ENCODE data around the gene IFT43.

The IFT43 gene

DNA sequence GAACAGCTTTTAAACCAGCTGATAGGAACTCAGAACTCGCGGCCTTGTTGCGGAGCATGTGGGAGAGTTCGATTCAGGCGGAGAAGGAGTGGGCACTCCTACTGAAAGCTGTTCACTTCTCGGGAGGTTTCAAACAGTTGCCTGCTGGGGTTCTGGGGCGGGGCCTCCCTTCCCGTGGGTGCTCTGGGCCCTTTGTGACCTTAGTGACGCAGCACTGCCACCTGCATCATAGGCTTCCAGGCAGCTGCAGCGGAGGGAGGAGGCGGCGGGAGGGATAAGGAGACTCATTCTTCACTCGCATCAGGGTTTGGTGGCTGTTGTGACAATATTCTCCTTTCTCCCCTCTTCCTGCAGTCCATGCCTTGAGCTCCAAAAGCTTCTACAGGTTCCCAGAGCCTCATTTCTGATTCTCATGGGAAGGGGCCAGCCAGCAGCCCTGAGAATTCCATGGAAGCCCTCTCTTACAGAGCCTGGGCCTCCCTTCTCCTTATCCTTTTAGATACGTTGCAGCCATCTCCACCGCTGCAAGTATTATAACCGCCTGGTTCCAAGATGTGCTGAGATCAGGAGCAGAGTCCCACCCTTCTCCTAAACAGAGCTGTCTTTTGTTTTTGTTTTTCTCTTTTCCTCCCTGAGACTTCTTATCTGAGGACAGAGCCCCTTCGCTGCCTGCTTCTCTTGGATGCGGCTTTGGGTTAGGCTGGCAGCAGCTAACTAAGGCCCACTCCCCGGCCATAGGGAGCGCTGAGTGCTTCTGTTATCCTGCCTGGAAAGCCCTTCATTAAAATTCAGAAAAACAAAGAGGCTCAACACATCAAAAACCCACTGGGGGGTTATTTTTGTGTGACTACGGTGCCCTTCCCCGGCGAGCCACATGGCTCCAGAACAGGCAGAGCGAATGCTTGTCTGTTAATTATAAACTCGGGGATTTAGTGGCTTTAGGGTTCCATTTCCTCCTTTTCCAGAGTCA lies 98.5 kb downstream of the IFT43 start:
- DNase-seq = no peak

DNA sequence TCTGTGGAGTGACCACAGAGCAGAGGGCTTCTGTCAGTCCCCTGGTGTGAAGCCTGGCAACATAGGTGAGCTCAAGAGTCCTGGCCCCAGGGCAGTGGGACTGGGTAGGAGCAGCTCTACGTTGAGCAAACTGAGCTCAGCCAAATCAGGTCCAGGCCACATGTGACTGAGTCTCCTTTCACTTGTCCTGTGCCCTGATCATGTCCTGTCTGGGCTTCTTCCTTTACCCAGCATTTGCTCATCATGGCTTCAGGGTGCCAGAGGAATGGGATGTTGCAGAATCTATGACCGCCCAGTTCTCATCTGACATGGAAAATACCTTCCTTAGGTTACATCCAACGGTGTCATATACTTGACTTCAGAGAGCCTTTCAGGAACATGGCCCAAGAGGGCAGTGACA lies 99.8 kb downstream of the IFT43 start:
- no peak for DNase-seq

DNA sequence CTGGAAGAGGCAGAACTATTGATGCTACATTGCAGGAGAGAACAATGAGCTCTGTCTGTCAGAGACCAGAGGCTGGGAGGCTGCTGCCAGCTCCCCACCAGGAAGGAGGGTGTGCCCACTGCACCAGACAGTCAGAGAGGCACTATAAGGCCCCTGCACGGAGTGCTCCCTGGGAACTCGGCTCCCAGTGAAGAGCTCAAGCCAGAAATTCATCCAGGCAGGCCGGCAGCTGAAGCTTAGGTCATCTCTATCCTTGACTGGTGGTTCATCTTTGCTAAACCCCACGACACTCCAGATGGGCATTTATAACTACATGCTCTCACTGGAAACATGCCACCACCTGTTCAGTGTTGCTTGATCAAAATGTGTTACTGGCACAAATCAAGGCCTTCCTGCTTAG lies 101.1 kb downstream of the IFT43 start:
- DNase-seq = no peak

DNA sequence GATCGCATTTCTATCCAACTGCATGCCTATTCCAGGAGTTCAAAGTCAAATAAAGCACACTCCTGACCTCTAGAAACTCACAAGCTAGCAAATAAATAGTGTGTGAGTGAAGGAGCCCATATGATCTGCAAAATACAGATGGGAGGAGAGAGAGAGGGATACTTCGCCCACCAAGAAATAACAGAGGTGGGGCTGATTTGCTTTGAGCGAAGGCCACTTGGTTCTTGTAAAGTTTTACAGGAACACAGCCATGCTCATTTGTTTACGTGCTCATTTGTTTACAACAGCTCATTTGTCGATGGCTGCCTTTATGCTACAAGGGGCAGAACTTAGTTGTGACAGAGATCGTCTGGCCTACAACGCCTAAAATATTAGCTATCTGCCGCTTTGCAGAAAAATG lies 102.8 kb downstream of the IFT43 start:
- no peak for DNase-seq

DNA sequence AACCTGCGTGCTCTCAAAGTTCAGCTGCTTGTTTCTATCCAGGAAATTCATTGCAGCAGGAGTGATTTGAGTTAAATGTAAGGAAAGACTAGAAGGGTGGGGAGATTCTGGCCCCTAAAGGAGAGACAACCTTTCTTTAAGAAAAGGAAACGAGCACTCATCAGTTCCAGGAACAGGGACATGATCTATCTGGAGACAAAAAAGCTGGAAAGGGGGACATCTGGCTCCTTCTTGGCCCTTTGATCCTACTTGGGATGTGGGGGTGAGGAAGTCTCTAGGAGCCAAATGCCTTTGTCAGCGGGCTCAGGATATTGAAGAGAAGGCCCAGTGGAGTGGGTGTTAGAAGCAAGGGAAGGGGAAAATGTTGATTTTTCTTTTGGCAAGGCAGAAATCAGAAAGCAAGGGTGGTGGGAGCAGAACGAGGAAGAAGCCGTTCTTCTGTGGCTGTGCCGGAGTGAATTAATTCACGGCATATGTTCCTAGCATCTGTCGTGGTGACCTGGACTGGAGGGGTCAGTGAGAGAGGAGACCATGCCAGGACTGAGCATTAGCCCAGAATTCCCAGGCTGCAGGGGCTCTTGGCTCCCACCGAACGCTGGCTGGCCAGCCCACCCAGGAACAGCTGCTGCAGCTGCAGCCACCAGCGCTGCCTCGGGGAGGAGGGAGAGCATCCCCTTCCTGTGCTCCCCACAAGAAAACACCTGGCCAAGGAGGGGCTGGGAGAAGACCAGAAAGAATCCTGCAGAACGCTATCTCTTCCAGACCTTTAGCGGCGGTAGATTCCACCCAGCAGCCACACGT lies 103.4 kb downstream of the IFT43 start:
- no peak for DNase-seq

DNA sequence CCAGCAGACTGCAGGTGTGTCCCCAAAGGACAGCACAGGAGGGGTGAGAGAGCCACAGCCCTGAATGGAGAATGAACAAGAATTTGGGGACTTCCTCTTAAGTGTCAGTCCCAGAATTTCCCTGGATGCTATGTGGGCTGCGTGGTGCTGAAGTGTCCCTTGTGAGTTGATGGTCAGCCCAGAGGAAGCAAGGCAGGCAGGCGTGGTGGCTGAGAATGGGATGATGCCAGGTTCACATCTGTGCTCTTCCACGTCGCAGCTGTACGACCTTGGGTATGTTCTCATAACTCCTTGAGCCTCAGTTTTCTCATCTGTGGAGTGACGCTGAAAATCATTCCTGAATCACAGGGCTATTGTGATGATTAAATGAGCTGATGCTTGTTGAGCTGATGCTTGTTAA lies 104.0 kb downstream of the IFT43 start:
- no peak for DNase-seq

DNA sequence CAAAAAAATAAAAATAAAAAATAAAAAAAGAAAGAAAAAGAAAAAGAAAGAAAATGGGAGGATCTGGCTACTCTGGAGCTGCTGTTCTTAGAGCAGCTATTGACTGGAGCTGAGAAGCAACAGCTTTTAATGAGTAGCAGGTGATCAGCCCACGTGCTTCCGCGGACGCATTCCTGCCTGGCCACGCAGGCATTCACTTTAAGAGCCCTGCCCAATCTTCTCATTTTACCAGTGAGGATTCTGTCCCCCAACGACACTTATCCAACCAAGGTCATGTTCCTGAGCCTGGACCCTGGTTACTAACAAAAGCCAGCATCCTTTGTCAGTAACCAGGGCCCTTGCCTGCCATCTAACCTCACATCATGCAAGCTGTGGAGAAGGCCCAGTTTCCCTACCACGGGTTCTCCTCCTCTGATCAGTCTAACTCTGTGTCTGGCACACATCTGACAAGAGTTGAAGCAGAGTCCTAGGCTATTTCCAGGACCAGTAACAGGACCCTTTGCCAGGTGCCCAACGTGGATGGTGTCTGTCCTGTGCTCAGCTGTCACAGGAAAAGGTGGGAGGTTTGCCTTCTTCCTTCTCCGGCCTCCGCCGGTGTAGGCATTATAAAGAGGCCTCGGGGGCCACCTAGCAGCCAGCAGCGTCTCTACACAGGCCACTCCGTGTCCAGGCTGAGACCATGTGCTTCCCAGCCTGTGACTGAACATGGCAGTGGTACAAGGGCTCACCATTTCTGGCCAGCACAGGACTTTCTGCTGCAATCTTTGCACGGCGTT lies 105.2 kb downstream of the IFT43 start:
- DNase-seq = no peak

DNA sequence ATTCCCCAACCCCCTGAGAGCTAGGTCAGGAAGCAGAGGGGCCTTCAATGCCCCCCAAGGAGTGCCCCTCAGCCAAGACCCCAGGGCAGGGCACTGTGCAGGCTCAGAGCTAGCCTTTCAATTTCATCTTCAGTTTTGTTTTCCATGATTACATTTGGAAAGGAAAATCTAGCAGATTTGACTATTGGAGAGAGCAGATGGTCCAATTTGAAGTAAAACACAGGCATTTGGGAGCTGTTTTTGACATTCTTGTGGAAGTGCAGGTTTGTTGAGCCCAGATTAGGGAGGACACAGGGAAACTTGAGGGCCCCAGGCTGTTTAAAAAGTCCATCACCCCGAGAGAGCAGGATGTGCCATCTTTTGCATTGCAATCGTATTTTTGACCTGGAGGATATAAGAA lies 107.5 kb downstream of the IFT43 start:
- no peak for DNase-seq

DNA sequence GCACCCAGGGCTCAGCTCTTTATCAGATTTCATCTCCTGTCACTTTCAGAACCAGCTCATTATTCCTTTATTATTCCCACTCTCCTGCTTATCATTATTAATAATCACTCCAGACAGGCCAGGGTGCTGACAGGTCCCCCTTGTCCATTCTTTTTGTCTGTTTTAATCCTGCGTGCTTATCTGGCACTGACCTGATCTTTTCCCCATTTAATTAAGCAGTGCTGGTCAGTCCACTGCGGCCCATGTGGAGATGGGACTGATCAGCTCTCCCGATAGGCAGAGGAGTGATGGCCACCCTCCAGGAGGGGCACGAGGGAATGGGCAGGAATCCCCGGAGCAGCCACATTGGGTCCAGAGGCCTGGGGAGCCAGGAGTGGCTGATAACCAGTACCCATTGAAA lies 110.7 kb downstream of the IFT43 start:
- no peak for DNase-seq

DNA sequence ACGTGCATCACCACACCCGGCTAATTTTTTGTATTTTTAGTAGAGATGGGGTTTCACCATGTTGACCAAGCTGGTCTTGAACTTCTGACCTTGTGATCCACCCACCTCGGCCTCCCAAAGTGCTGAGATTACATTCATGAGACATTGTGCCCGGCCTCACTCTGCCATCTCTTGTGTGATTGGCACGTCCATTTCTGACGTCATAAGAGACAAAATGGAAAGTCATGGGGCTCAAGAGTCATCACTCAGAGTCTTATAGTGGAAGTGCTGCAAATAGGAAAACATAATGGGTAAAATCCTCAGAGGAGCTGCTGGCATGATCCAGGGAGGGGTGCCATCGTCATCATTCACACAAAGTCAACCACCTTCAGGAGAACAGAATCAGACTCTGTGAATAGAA lies 112.0 kb downstream of the IFT43 start:
- DNase-seq = no peak

DNA sequence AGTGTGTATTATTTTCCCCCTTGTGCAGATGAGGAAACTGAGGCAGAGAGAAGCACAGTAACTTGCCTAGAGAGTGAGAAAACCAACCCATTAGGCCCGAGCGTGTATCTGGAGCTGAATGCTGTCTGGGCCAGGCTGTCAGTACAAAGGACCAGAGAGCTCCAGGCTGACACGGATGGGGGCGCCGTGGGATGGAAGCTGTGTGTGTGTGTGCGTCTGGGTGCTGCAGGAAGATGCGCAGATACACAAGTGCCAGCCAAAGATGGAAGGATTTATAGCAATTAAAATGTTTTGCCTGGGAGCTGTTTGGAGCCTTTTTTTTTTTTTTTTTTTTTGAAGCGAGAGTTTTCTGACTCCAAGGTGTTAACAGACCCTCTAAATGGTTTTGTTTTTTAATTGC lies 112.5 kb downstream of the IFT43 start:
- DNase-seq = no peak

DNA sequence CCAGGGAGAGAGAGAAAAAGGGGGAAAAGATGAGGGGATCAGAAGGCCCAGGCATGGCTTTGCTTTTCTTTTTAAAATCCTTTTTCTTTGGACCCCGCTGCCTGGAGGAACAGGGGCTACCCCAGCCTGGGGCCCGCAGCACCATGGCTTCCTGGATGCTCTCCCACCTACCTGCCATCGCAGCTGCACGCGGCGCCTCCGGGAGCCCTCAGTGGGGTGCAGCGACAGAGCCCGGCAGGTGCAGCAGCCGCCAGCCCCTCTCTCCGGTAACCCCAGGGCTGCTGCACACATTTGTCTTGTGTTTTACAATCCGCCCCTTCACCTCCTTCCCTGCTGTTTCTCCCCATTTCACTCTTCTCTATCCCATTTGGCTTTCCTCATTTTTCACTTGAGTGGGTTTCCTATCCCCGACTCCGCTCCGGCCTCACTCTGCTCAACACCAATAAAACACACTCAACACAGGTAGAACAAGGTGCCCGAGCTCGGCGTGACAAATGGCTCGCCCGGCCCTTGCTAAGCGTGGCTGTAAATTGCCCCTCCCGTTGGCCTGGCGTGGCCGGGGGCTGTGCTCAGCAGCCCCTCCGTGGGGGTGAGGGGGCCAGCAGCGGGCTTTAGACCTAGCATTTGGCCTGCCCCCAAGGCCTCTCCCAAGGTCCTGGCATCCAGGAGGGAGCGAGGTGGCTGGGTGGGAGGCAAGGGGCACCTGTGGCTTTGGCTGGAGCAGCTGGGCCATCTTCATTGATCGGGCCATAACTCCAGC lies 113.5 kb downstream of the IFT43 start:
- DNase-seq = no peak

DNA sequence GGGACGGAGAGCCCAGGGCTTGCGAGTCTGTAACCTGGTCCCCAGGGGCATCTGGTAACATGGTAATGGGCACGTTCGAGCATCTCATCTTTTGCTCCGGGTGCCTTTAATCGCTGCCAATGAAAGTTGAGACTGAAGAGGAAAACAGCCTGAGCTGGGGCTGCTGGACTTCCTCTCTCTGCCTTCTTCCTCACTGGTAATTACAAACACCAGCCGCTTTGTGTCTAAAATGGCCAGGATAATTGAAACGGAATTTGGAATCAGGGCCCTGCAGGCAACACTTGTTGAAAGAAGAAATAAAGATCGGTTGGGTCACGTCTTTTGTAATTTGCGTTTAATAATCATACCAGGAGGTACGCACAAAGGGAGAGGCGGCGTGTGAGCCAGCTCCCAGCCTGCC lies 114.7 kb downstream of the IFT43 start:
- DNase-seq = no peak

DNA sequence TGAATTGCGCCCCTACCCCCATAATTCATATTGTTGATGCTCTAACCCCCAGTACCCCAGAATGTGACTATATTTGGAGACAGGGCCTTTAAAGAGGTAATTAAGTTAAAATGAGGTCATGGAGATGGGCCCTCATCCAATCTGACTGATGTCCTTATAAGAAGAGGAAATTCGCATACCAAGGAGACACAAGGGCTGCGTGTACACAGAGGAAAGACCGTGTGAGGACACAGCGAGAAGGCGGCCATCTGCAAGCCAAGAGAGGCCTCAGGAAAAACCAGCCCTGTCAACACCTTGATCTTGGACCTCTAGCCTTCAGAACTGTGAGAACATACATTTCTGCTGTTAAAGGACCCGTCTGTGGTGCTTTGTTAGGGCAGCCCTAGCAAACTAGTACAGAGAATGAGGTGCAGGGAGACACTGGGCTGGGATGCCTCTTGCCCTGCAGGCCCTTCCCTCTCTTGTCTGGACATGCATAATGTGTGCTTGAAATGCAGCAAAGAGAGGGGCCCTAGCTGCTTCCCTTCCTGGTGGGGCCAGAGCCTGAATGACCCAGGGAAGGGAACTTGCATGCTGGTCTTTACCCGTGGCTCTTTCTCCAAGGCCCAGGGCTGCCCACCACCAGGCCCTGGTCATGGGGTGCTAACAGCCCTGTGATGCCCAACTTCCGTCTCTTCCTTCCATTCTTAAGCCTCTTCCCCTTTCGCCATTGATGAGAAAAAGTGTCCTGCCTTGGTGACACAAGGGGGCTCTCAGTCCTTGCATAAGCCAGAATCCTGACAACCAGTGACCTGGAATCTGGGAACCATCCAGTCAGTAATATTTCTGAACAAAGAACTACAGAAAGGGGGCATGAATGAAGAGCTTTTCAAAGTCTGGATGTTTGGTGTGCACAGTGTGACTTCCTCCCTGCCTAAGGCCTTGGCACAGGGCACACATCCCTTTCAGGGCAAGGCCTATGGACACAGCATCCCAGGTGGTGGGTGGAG lies 116.1 kb downstream of the IFT43 start:
- DNase-seq = no peak

DNA sequence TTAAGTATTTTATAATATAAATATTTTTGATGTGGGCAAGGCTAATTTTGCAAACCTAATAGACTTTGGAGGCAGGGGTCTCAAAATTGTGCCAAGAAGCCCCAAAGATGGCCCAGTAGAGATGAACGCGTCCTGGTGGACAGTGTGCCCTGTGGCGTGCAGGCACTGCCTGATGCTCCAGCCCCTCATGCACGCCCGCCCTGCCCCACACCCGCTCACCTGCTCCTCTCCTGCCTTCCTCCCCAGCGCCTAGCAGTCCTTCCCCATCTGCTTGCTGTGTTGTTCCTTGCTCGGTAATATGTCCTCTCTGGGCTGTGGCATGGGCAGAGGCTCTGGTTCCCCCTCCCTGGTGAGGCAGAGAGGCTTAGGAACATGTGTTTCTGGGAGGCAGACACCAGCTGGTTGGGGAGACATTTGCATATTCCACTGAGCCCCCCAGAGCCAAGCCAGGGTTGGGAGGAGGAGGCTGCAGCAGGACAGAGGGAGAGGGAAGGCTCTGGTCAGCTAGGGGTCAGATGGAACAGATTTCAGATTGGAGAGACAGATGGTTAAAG lies 119.3 kb downstream of the IFT43 start:
- DNase-seq = no peak

DNA sequence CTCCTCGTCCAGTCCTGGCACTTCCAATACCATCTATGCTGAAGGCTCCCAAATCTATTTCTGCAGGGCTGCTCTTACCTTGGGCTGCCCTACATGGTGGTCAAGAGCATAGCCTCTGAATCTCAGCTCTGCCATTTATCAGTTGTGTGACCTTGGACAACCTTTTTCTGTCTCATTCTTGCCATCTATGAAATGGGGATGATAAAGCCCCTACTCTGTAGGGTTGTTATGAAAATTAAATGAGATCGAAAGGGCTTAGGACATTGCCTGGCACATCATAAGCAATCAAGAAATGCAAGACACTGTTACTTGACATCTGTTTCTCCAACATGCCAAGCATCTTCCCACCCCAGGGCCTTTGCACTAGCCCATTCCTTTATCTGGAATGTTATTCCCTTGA lies 120.6 kb downstream of the IFT43 start:
- DNase-seq = no peak

DNA sequence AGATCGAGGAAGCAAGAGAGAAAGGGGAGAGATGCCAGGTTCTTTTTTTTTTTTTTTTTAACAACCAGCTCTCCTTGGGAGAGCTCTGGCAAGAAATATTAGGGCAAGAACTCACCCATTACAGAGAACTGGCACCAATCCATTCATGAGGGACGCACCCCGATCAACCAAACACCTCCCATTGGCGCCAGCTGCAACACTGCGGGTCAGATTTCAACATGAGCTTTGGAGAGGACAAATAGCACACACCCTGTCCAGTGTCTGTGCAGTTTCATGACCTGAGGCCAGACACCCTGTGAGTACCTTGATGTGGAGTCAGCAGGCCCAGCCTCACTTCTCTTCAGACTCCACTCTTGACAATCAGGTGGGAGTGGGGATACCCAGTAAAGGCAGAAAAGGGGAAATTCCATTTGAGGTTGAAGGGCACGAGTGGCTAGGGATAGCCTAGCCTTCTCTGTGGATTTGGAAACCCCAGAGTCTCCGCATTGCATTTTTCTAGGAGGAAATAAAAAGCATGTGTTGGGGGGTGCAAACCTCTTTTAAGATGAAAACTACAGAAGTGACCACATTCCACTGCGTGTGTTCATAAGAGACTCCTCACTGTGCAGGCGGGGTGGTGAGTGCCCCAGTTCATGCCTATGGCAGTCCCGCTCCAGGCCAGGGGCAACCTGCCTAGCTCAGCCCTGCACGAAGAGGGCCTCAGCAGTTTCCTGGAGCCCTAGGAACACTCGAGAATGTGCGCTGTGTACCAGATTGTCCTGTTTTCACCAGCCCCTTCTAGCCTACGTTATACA lies 123.7 kb downstream of the IFT43 start:
- DNase-seq = no peak

DNA sequence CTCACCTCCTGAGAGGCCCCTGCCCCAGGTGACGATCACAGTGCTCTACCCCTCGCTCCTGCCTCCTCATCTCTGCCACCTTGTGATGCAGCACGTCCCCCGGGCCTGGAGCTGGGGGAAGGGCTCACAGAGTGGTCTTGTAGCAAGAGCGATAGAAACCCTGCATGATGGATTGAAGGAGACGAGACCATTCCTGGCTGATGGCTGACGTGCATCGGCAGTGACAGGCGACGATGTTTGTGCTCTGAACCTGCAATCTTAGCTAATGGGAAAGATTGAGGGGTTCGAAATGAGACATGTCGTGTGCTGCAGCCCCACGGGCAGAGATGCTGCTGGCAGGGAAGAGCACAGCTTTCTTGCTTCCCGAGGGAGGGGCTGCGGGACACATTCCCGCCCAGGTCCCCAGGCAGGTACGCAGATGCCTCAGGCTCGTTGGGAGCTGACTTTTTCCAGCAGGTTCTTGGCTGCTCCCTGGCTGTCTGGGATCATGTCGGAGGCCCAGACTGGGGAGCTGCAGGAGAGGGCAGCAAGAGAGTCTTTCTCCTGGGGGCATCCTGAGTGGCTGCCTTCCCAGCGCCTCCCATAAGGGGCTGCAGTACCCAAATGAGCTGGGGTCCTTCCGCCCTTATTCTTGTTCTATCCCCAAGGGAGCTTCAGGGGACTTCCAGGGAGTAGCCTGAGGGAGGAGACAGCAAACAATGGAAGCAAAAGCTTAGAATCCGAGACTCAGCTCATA lies 127.5 kb downstream of the IFT43 start:
- DNase-seq = no peak

DNA sequence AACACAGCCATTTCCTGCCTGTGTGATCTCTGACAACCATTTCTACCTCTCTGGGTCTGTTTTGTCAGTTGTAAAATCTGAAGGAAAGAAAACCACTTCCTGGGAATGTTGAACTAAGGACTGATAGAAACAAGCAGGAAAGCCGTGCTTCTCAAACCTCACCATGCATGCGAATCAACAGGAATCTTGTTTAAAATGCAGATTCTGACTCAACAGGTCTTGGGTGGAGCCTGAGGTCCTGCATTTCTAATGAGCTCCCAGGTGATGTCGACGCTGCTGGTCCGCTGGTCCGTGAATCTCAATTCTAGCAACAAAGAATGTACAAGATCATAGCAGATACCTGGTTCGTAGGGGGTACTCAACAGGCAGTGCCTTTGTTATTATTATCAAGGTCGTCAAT lies 128.1 kb downstream of the IFT43 start:
- DNase-seq = no peak

Data from NCI-H187 (cell line).